ENCODE measurements around the gene BANF2.
"Not testable (repeated sequence)": the region's sequence is repeated elsewhere in the genome, so short reads cannot be mapped to it uniquely, and the experiment has no call there.

BANF2 gene

GRCh38 chr20:17767624-17768023 lies 67.9 kb downstream of the BANF2 start:
- DNase-seq = no peak

DNA sequence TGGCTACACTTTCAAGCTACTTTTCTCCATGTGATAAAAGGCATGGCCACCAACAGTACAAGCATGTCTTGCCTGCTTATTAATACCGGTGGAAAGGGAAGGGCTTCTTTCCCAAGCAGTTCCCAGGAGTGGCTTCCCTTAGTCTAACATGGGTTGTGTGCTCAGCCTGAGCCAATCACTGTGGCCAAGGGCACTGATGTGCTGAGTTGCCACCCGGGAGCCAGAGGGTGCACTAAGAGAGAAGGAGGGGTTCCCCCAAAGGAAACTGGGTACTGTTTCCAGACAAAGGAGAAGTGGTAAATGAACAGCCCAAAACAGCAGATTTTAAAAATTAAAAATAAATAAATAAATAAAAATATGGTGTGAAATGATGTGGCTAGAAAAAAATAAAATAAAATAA lies 68.5 kb downstream of the BANF2 start:
- DNase-seq = no peak

DNA sequence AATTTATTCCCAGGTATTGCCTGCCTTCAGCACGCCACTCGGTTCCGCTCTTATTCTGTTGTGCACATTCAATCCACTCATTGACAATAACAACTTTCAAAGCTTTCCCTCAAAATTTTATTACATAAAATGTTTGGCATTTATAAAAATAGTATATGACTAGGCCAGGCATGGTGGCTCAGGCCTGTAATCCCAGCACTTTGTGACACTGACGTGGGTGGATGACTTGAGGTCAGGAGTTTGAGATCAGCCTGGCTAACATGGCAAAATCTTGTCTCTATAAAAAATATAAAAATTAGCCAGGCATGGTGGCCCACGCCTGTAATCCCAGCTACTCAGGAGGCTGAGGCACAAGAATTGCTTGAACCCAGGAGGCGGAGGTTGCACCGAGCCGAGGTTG lies 70.0 kb downstream of the BANF2 start:
- not testable (repeated sequence) for DNase-seq

- DNase-seq = no peak
Measured at GRCh38 chr20:17771206-17772004, 71.6 kb downstream of the BANF2 start.

GRCh38 chr20:17772005-17772343 lies 72.2 kb downstream of the BANF2 start:
- DNase-seq = no peak

DNA sequence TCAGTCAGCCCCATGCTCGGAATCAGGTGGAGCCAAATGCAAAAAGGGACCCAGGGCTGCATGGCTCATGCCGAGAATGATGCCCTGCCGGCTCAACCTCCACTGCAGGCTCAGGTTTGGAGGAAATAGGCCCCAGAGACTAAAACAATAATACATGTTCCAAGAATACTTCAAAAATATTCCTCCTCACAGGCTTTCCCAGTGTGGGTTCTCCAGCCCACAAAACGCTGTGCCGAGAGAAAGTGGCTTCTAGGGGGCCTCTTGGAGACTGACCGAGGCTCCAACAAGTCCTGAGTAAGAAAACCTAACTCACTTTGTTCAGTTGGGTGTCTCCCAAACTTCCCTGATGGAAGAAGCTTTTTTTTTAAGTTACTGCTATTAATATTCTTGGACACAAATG lies 73.9 kb downstream of the BANF2 start:
- no peak for DNase-seq

- no peak for DNase-seq
Measured at GRCh38 chr20:17775600-17775999, 75.8 kb downstream of the BANF2 start.

DNA sequence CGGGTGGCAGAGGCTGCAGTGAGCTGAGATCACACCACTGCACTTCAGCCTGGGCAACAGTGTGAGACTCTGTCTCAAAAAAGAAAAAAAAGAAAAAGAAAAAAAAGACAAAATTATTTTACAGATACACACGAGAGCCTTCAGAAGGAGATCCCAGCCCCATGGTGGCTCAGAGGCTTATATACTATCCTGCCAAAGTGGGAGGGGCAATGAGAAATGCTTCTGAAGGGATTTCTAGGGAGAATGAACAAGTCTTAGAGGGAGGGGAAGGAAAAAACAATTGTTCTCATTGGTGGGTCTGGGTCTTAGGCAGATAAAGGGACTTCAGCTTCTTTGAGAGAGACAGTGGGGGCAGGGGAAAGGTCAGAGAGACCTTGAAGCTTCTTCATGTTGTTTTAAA lies 76.8 kb downstream of the BANF2 start:
- no peak for DNase-seq

DNA sequence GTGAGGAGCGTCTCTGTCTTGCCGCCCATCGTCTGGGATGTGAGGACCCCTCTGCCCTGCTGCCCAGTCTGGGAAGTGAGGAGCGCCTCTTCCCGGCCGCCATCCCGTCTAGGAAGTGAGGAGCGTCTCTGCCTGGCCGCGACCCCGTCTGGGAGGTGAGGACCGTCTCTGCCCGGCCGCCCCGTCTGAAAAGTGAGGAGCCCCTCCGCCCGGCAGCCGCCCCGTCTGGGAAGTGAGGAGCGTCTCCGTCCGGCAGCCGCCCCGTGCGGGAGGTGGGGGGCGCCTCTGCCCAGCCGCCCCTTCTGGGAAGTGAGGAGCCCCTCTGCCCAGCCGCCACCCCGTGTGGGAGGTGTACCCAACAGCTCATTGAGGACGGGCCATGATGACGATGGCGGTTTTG lies 79.2 kb downstream of the BANF2 start:
- DNase-seq = not testable (repeated sequence)

GRCh38 chr20:17782768-17783167 lies 83.0 kb downstream of the BANF2 start:
- no peak for DNase-seq

GRCh38 chr20:17783671-17784070 lies 83.9 kb downstream of the BANF2 start:
- DNase-seq = no peak

- no peak for DNase-seq
Measured at GRCh38 chr20:17785007-17785406, 85.2 kb downstream of the BANF2 start.
